ENCODE measurements around the gene MOB1B. TPM values are rescaled to one million over a fixed set of nuclear protein-coding genes. Genes with fewer than 3 reads are reported as not detected.

MOB1B gene
- total RNA-seq (2014; rRNA removed; shearing (Covaris generic)) = 5.5 and 10.5 TPM in 2 replicates

GRCh38 chr4:70901984-70902576 lies at the start of gene MOB1B:
Gene MOB1B (plus strand): TSS chr4:70902369. CDS start chr4:70902537, 168 bp downstream.
- Histone ChIP-seq H3K36me3 (replicated peaks; ENCODE audit: control insufficient read depth, insufficient read depth, low read length) (peaks cover 3% of the 10 kb centered on the region), H3K4me3 (ENCODE audit: insufficient read depth, low read depth, low read length) (peak within 1 kb of the TSS; percentile 86), H3K27me3 (ENCODE audit: control insufficient read depth, insufficient read depth, low read length) (no peaks in the 10 kb centered on the region)
- DNase-seq = peak; percentile 97

GRCh38 chr4:70855464-70855863 lies 46.7 kb upstream of the MOB1B start:
- Histone ChIP-seq H3K4me3 (ENCODE audit: insufficient read depth, low read depth, low read length) (no peak overlapping the region), H3K36me3 (replicated peaks; ENCODE audit: control insufficient read depth, insufficient read depth, low read length) (no peaks in the 10 kb centered on the region), H3K27me3 (ENCODE audit: control insufficient read depth, insufficient read depth, low read length) (no peaks in the 10 kb centered on the region)
- DNase-seq = no peak

- Histone ChIP-seq H3K4me3 (ENCODE audit: insufficient read depth, low read depth, low read length) (no peak overlapping the region), H3K27me3 (ENCODE audit: control insufficient read depth, insufficient read depth, low read length) (no peaks in the 10 kb centered on the region), H3K36me3 (replicated peaks; ENCODE audit: control insufficient read depth, insufficient read depth, low read length) (no peaks in the 10 kb centered on the region)
- DNase-seq = no peak
Measured at GRCh38 chr4:70858454-70858853, 43.7 kb upstream of the MOB1B start.

GRCh38 chr4:70859066-70859465 lies 43.1 kb upstream of the MOB1B start:
- Histone ChIP-seq H3K4me3 (ENCODE audit: insufficient read depth, low read depth, low read length) (no peak overlapping the region), H3K36me3 (replicated peaks; ENCODE audit: control insufficient read depth, insufficient read depth, low read length) (no peaks in the 10 kb centered on the region), H3K27me3 (ENCODE audit: control insufficient read depth, insufficient read depth, low read length) (no peaks in the 10 kb centered on the region)
- no peak for DNase-seq

- H3K4me3 ChIP-seq (ENCODE audit: insufficient read depth, low read depth, low read length) = no peak overlapping the region
- H3K27me3 ChIP-seq (ENCODE audit: control insufficient read depth, insufficient read depth, low read length) = no peaks in the 10 kb centered on the region
- H3K36me3 ChIP-seq (replicated peaks; ENCODE audit: control insufficient read depth, insufficient read depth, low read length) = no peaks in the 10 kb centered on the region
- DNase-seq = no peak
Measured at GRCh38 chr4:70863099-70863790, 38.9 kb upstream of the MOB1B start.

GRCh38 chr4:70868778-70869177 lies 33.4 kb upstream of the MOB1B start:
- H3K4me3 ChIP-seq (ENCODE audit: insufficient read depth, low read depth, low read length) = no peak overlapping the region
- no peaks in the 10 kb centered on the region for H3K36me3 ChIP-seq (replicated peaks; ENCODE audit: control insufficient read depth, insufficient read depth, low read length)
- DNase-seq = peak; percentile 23
- H3K27me3 ChIP-seq (ENCODE audit: control insufficient read depth, insufficient read depth, low read length) = no peaks in the 10 kb centered on the region

- no peak for DNase-seq
- Histone ChIP-seq H3K4me3 (ENCODE audit: insufficient read depth, low read depth, low read length) (no peak overlapping the region), H3K36me3 (replicated peaks; ENCODE audit: control insufficient read depth, insufficient read depth, low read length) (no peaks in the 10 kb centered on the region), H3K27me3 (ENCODE audit: control insufficient read depth, insufficient read depth, low read length) (no peaks in the 10 kb centered on the region)
Measured at GRCh38 chr4:70873216-70873615, 29.0 kb upstream of the MOB1B start.

GRCh38 chr4:70874268-70875156 lies 27.7 kb upstream of the MOB1B start:
- Histone ChIP-seq H3K4me3 (ENCODE audit: insufficient read depth, low read depth, low read length) (no peak overlapping the region), H3K27me3 (ENCODE audit: control insufficient read depth, insufficient read depth, low read length) (no peaks in the 10 kb centered on the region), H3K36me3 (replicated peaks; ENCODE audit: control insufficient read depth, insufficient read depth, low read length) (no peaks in the 10 kb centered on the region)
- no peak for DNase-seq

GRCh38 chr4:70877556-70877955 lies 24.6 kb upstream of the MOB1B start:
- no peaks in the 10 kb centered on the region for H3K36me3 ChIP-seq (replicated peaks; ENCODE audit: control insufficient read depth, insufficient read depth, low read length)
- no peak for DNase-seq
- no peak overlapping the region for H3K4me3 ChIP-seq (ENCODE audit: insufficient read depth, low read depth, low read length)
- no peaks in the 10 kb centered on the region for H3K27me3 ChIP-seq (ENCODE audit: control insufficient read depth, insufficient read depth, low read length)

- Histone ChIP-seq H3K36me3 (replicated peaks; ENCODE audit: control insufficient read depth, insufficient read depth, low read length) (no peaks in the 10 kb centered on the region), H3K27me3 (ENCODE audit: control insufficient read depth, insufficient read depth, low read length) (no peaks in the 10 kb centered on the region), H3K4me3 (ENCODE audit: insufficient read depth, low read depth, low read length) (no peak overlapping the region)
- no peak for DNase-seq
Measured at GRCh38 chr4:70880739-70881138, 21.4 kb upstream of the MOB1B start.

- H3K36me3 ChIP-seq (replicated peaks; ENCODE audit: control insufficient read depth, insufficient read depth, low read length) = no peaks in the 10 kb centered on the region
- H3K4me3 ChIP-seq (ENCODE audit: insufficient read depth, low read depth, low read length) = no peak overlapping the region
- no peaks in the 10 kb centered on the region for H3K27me3 ChIP-seq (ENCODE audit: control insufficient read depth, insufficient read depth, low read length)
- DNase-seq = no peak
Measured at GRCh38 chr4:70885174-70885573, 17.0 kb upstream of the MOB1B start.

- no peaks in the 10 kb centered on the region for H3K27me3 ChIP-seq (ENCODE audit: control insufficient read depth, insufficient read depth, low read length)
- H3K4me3 ChIP-seq (ENCODE audit: insufficient read depth, low read depth, low read length) = no peak overlapping the region
- DNase-seq = no peak
- H3K36me3 ChIP-seq (replicated peaks; ENCODE audit: control insufficient read depth, insufficient read depth, low read length) = no peaks in the 10 kb centered on the region
Measured at GRCh38 chr4:70892086-70892769, 9.9 kb upstream of the MOB1B start.

GRCh38 chr4:70893790-70894189 lies 8.4 kb upstream of the MOB1B start:
- no peak for DNase-seq
- Histone ChIP-seq H3K4me3 (ENCODE audit: insufficient read depth, low read depth, low read length) (no peak overlapping the region), H3K27me3 (ENCODE audit: control insufficient read depth, insufficient read depth, low read length) (no peaks in the 10 kb centered on the region), H3K36me3 (replicated peaks; ENCODE audit: control insufficient read depth, insufficient read depth, low read length) (no peaks in the 10 kb centered on the region)

- Histone ChIP-seq H3K27me3 (ENCODE audit: control insufficient read depth, insufficient read depth, low read length) (no peaks in the 10 kb centered on the region), H3K4me3 (ENCODE audit: insufficient read depth, low read depth, low read length) (no peak overlapping the region), H3K36me3 (replicated peaks; ENCODE audit: control insufficient read depth, insufficient read depth, low read length) (no peaks in the 10 kb centered on the region)
- DNase-seq = no peak
Measured at GRCh38 chr4:70895405-70895804, 6.8 kb upstream of the MOB1B start.
